Measurements from ENCODE around the gene EVC2. TPM values are rescaled to one million over a fixed set of nuclear protein-coding genes. Genes with fewer than 3 reads are reported as not detected.

Gene EVC2
- total RNA-seq, 5 donors from 2014 or later (not counting 1 experiment from before 2014, with no cell fraction given) = 1.1 to 2.9 (median 1.8) TPM

DNA sequence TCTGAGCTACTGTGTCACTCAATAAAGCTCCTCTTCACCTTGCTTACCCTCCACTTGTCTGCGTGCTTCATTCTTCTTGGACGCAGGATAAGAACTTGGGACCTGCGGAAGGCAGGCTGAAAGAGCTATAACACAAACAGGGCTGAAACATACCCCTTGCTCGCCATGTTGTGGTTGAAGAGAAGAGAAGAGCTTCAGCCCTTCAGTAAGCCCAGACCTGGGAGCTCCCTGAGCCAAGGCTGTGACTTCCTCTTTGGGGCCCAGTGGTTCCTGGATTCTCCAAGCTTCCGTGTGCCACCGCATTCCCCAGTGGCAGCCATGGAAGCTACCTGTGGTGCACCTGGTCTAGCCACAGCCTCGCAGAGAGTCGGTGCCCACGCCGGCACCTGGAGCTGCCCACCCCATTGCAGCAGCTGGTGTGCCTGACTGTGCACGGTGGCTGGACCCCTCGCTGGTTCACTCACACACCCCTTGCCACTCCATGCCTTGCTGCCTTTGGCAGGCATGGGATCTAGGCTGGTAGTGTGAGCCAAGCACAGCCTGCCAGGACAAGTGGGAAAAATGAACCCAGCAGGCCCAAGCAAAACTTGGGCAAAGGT, 160.6 kb downstream of the EVC2 start:
- Histone ChIP-seq H3K27me3 (replicated peaks in 1 of 2; ENCODE audit: control insufficient read depth in 2 of 2, extremely low read depth in 1 of 2, insufficient read depth in 2 of 2, low read length in 1 of 2) (peaks cover 0 to 5% of the 10 kb centered on the region in 2 experiments), H3K36me3 (ENCODE audit: control insufficient read depth in 2 of 2, extremely low read depth in 1 of 2, insufficient read depth in 1 of 2, low read length in 1 of 2) (no peaks in the 10 kb centered on the region), H3K4me3 (ENCODE audit: control insufficient read depth in 1 of 2, extremely low read depth in 1 of 2, low read length in 1 of 2) (no peak overlapping the region), H3K27ac (ENCODE audit: low read length) (no peak overlapping the region), H3K4me1 (ENCODE audit: control insufficient read depth in 1 of 2, extremely low read depth in 1 of 2, insufficient read depth in 2 of 2, low read length in 2 of 2) (no peaks in the 10 kb centered on the region), H3K9me3 (no peaks in the 10 kb centered on the region)
- CTCF ChIA-PET = no interaction called here
- POLR2A ChIA-PET = no interaction called here
- WGBS (ENCODE audit: insufficient coverage) = 90% methylated on average over 9 of the region's 12 CpGs
- Mint-ChIP-seq H3K4me3 (no peak overlapping the region), H3K36me3 (peaks cover 6% of the 10 kb centered on the region), H3K9me3 (peaks cover 7 to 24% (median 11%) of the 10 kb centered on the region in 3 donors), H3K27me3 (peaks cover 4 to 5% of the 10 kb centered on the region in 2 donors), H3K4me1 (no peaks in the 10 kb centered on the region), H3K27ac (no peak overlapping the region)
- no peak for ATAC-seq (replicated peaks in 1 of 4)
- DNase-seq = no peak

DNA sequence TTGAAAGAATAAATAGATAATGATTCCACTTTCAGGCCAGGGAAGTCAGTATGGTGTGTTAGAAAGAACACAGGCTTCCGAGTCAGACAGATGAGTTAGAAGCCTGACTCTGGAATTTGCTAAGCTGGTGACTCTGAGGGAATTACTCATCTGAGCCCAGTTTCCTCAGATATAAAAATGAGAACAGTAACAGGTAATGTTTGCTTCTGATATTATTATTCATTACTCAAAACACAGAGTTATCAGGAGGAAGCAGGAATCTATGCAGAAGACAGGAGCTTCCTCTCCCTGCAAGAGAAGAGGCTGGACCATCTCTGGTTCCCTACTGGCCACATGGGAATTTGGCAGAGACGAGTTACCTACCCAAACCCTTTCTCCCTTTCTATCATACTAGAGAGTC, 163.1 kb downstream of the EVC2 start:
- ATAC-seq (replicated peaks in 1 of 4) (no peak), DNase-seq (no peak)
- no peaks in the 10 kb centered on the region for H3K4me1 Mint-ChIP-seq
- ChIA-PET CTCF (no interaction called here), POLR2A (no interaction called here)
- no peak overlapping the region for H3K27ac ChIP-seq (ENCODE audit: low read length)
- H3K27me3 Mint-ChIP-seq = no peaks in the 10 kb centered on the region
- no peaks in the 10 kb centered on the region for H3K4me1 ChIP-seq (ENCODE audit: control insufficient read depth in 1 of 2, extremely low read depth in 1 of 2, insufficient read depth in 2 of 2, low read length in 2 of 2)
- no peak overlapping the region for H3K4me3 ChIP-seq (ENCODE audit: control insufficient read depth in 1 of 2, extremely low read depth in 1 of 2, low read length in 1 of 2)
- H3K27ac Mint-ChIP-seq = no peak overlapping the region
- no peak overlapping the region for H3K4me3 Mint-ChIP-seq
- peaks cover 6% of the 10 kb centered on the region for H3K36me3 Mint-ChIP-seq
- WGBS (ENCODE audit: insufficient coverage) = no CpG with 5 or more reads among the region's 2 CpGs
- H3K36me3 ChIP-seq (ENCODE audit: control insufficient read depth in 2 of 2, extremely low read depth in 1 of 2, insufficient read depth in 1 of 2, low read length in 1 of 2) = no peaks in the 10 kb centered on the region
- H3K9me3 ChIP-seq = no peaks in the 10 kb centered on the region
- peaks cover 0 to 5% of the 10 kb centered on the region in 2 experiments for H3K27me3 ChIP-seq (replicated peaks in 1 of 2; ENCODE audit: control insufficient read depth in 2 of 2, extremely low read depth in 1 of 2, insufficient read depth in 2 of 2, low read length in 1 of 2)
- peaks cover 4 to 8% (median 6%) of the 10 kb centered on the region in 3 donors for H3K9me3 Mint-ChIP-seq

DNA sequence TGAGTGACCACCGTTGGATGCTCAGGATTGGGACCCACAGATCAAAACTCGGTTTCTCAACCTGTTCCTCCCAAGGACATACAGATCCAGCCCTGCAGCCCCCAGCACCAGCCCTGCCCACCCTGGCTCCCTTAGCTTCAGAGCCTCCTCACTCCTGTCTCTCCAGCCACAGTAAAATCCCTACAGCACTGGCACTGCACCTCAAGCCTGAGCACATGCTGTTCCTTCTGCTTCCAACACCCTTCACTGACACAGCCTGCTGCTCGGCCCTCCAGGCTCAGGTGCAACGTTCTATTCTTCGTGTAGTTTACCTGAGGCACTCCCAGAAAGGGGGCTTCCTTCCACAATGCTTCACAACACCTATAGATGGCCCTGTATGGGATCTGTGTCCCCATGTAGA, 163.6 kb downstream of the EVC2 start:
- Histone ChIP-seq H3K27me3 (replicated peaks in 1 of 2; ENCODE audit: control insufficient read depth in 2 of 2, extremely low read depth in 1 of 2, insufficient read depth in 2 of 2, low read length in 1 of 2) (peaks cover 0 to 5% of the 10 kb centered on the region in 2 experiments), H3K9me3 (no peaks in the 10 kb centered on the region), H3K4me3 (ENCODE audit: control insufficient read depth in 1 of 2, extremely low read depth in 1 of 2, low read length in 1 of 2) (no peak overlapping the region), H3K27ac (ENCODE audit: low read length) (no peak overlapping the region), H3K4me1 (ENCODE audit: control insufficient read depth in 1 of 2, extremely low read depth in 1 of 2, insufficient read depth in 2 of 2, low read length in 2 of 2) (no peaks in the 10 kb centered on the region), H3K36me3 (ENCODE audit: control insufficient read depth in 2 of 2, extremely low read depth in 1 of 2, insufficient read depth in 1 of 2, low read length in 1 of 2) (no peaks in the 10 kb centered on the region)
- ATAC-seq (replicated peaks in 1 of 4) = no peak
- POLR2A ChIA-PET = no interaction called here
- Mint-ChIP-seq H3K27me3 (no peaks in the 10 kb centered on the region), H3K27ac (no peak overlapping the region), H3K9me3 (peaks cover 1 to 2% (median 2%) of the 10 kb centered on the region in 3 donors), H3K36me3 (peaks cover 2% of the 10 kb centered on the region), H3K4me1 (no peaks in the 10 kb centered on the region), H3K4me3 (no peak overlapping the region)
- CTCF ChIA-PET = no interaction called here
- 90% methylated on average over 2 of the region's 5 CpGs for WGBS (ENCODE audit: insufficient coverage)
- DNase-seq = no peak

DNA sequence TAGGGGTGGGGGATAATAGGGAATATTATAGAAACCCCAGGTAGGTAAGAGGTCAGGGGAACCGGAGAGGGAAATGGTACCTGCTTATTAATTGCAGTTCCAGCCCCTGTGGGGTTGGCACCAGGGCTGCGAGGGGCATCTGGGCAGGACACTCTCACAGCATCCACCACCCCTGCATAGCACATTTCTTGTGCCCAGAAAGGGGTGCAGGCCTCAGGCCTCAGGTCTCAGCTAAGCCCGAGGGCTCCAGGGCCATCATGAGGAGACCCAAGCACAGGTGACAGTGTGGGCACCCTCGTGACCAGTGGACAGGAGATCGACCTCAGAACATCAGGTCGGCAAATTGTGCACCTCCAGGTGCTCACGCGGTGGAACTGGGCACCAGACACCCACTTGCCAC, 164.7 kb downstream of the EVC2 start:
- Mint-ChIP-seq H3K4me3 (no peak overlapping the region), H3K4me1 (no peaks in the 10 kb centered on the region), H3K9me3 (no peaks in the 10 kb centered on the region), H3K27me3 (no peaks in the 10 kb centered on the region), H3K36me3 (no peaks in the 10 kb centered on the region), H3K27ac (no peak overlapping the region)
- H3K4me1 ChIP-seq (ENCODE audit: control insufficient read depth in 1 of 2, extremely low read depth in 1 of 2, insufficient read depth in 2 of 2, low read length in 2 of 2) = no peaks in the 10 kb centered on the region
- 79% methylated on average over 3 of the region's 8 CpGs for WGBS (ENCODE audit: insufficient coverage)
- H3K9me3 ChIP-seq = no peaks in the 10 kb centered on the region
- POLR2A ChIA-PET = no interaction called here
- H3K36me3 ChIP-seq (ENCODE audit: control insufficient read depth in 2 of 2, extremely low read depth in 1 of 2, insufficient read depth in 1 of 2, low read length in 1 of 2) = no peaks in the 10 kb centered on the region
- H3K4me3 ChIP-seq (ENCODE audit: control insufficient read depth in 1 of 2, extremely low read depth in 1 of 2, low read length in 1 of 2) = no peak overlapping the region
- CTCF ChIA-PET = no interaction called here
- H3K27ac ChIP-seq (ENCODE audit: low read length) = no peak overlapping the region
- peaks cover 0 to 5% of the 10 kb centered on the region in 2 experiments for H3K27me3 ChIP-seq (replicated peaks in 1 of 2; ENCODE audit: control insufficient read depth in 2 of 2, extremely low read depth in 1 of 2, insufficient read depth in 2 of 2, low read length in 1 of 2)
- DNase-seq (no peak), ATAC-seq (replicated peaks in 1 of 4) (no peak)

DNA sequence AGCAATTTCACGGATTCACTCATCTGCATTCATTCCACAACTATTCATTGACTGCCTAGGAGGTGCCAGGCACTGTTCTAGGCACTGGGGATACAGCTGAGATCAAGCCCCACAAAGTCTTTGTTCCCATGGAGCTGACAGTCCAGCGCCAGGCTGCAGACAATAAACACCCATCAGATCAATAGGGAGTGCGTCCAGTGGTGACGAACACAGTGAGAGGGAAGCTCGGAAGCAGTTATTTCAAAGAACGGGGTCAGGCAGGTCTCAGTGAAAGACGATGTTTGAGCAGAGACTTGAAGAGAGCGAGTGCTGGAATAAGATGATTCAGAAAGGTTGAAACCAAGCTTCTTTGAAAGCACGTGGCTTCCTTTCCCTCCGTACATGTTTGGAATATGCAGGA, 167.2 kb downstream of the EVC2 start:
- Histone ChIP-seq H3K9me3 (no peaks in the 10 kb centered on the region), H3K4me1 (ENCODE audit: control insufficient read depth in 1 of 2, extremely low read depth in 1 of 2, insufficient read depth in 2 of 2, low read length in 2 of 2) (no peaks in the 10 kb centered on the region), H3K36me3 (ENCODE audit: control insufficient read depth in 2 of 2, extremely low read depth in 1 of 2, insufficient read depth in 1 of 2, low read length in 1 of 2) (no peaks in the 10 kb centered on the region), H3K27me3 (replicated peaks in 1 of 2; ENCODE audit: control insufficient read depth in 2 of 2, extremely low read depth in 1 of 2, insufficient read depth in 2 of 2, low read length in 1 of 2) (peaks cover 0 to 5% of the 10 kb centered on the region in 2 experiments), H3K4me3 (ENCODE audit: control insufficient read depth in 1 of 2, extremely low read depth in 1 of 2, low read length in 1 of 2) (no peak overlapping the region), H3K27ac (ENCODE audit: low read length) (no peak overlapping the region)
- Mint-ChIP-seq H3K27ac (no peak overlapping the region), H3K4me1 (no peaks in the 10 kb centered on the region), H3K36me3 (no peaks in the 10 kb centered on the region), H3K9me3 (no peaks in the 10 kb centered on the region), H3K4me3 (no peak overlapping the region), H3K27me3 (no peaks in the 10 kb centered on the region)
- ATAC-seq (replicated peaks in 1 of 4) (no peak), DNase-seq (no peak)
- CTCF ChIA-PET = no interaction called here
- 88% methylated on average over 6 of the region's 10 CpGs for WGBS (ENCODE audit: insufficient coverage)
- POLR2A ChIA-PET = no interaction called here

DNA sequence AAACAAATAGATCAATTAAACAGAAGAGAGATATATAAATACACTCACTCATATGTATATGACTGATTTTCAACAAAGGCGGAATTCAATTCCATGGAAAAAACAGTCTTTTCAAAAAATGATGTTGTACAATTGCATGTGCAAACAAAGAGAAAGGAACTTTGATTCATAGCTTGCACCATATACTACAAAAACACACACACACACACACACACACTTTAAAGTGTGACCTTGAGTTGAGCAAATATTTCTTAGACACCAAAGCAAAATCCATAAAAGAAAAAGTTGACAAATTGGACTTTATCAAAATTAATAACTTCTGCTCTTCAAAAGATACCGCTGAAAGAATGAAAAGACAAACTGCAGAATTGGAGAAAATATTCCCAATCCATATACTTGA, 168.8 kb downstream of the EVC2 start:
- Histone ChIP-seq H3K9me3 (no peaks in the 10 kb centered on the region), H3K27ac (ENCODE audit: low read length) (no peak overlapping the region), H3K4me1 (ENCODE audit: control insufficient read depth in 1 of 2, extremely low read depth in 1 of 2, insufficient read depth in 2 of 2, low read length in 2 of 2) (no peaks in the 10 kb centered on the region), H3K4me3 (ENCODE audit: control insufficient read depth in 1 of 2, extremely low read depth in 1 of 2, low read length in 1 of 2) (no peak overlapping the region), H3K27me3 (replicated peaks in 1 of 2; ENCODE audit: control insufficient read depth in 2 of 2, extremely low read depth in 1 of 2, insufficient read depth in 2 of 2, low read length in 1 of 2) (peaks cover 0 to 5% of the 10 kb centered on the region in 2 experiments), H3K36me3 (ENCODE audit: control insufficient read depth in 2 of 2, extremely low read depth in 1 of 2, insufficient read depth in 1 of 2, low read length in 1 of 2) (no peaks in the 10 kb centered on the region)
- POLR2A ChIA-PET = no interaction called here
- Mint-ChIP-seq H3K27ac (no peak overlapping the region), H3K27me3 (no peaks in the 10 kb centered on the region), H3K4me3 (no peak overlapping the region), H3K9me3 (peaks cover 0 to 5% (median 4%) of the 10 kb centered on the region in 3 donors), H3K36me3 (peaks cover 3% of the 10 kb centered on the region), H3K4me1 (no peaks in the 10 kb centered on the region)
- CTCF ChIA-PET = no interaction called here
- DNase-seq (no peak), ATAC-seq (replicated peaks in 1 of 4) (no peak)
- 80% methylated on average over 1 of the region's 2 CpGs for whole genome bisulfite sequencing (ENCODE audit: insufficient coverage)

DNA sequence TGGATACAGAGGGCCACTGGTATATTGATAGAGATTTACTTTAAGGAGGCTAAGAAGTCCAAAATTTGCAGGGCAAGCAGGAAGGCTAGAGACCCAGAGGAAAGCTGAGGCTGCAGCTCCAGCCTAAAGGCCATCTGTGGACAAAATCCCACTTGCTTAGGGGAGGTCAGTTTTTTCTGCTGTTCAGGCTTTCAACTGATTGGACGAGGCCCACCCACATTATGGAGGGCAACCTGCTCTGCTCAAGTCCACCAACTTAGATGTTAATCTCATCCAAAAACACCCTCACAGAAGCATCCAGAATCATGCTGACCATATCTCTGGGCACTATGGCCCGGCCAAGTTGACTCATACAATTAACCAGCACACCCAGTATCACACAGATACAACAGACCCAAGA, 176.3 kb downstream of the EVC2 start:
- H3K27ac Mint-ChIP-seq = no peak overlapping the region
- peaks cover 0 to 2% (median 0%) of the 10 kb centered on the region in 3 donors for H3K4me1 Mint-ChIP-seq
- Histone ChIP-seq H3K4me3 (ENCODE audit: control insufficient read depth in 1 of 2, extremely low read depth in 1 of 2, low read length in 1 of 2) (no peak overlapping the region), H3K9me3 (no peaks in the 10 kb centered on the region), H3K4me1 (ENCODE audit: control insufficient read depth in 1 of 2, extremely low read depth in 1 of 2, insufficient read depth in 2 of 2, low read length in 2 of 2) (peaks cover 0 to 7% of the 10 kb centered on the region in 2 experiments), H3K27me3 (replicated peaks in 1 of 2; ENCODE audit: control insufficient read depth in 2 of 2, extremely low read depth in 1 of 2, insufficient read depth in 2 of 2, low read length in 1 of 2) (peaks cover 0 to 5% of the 10 kb centered on the region in 2 experiments), H3K27ac (ENCODE audit: low read length) (no peak overlapping the region), H3K36me3 (ENCODE audit: control insufficient read depth in 2 of 2, extremely low read depth in 1 of 2, insufficient read depth in 1 of 2, low read length in 1 of 2) (no peaks in the 10 kb centered on the region)
- 100% methylated on average over 1 of the region's 2 CpGs for WGBS (ENCODE audit: insufficient coverage)
- ChIA-PET POLR2A (no interaction called here), CTCF (no interaction called here)
- H3K36me3 Mint-ChIP-seq = peaks cover 3% of the 10 kb centered on the region
- H3K27me3 Mint-ChIP-seq = peaks cover 0 to 7% of the 10 kb centered on the region in 2 donors
- DNase-seq (no peak), ATAC-seq (replicated peaks in 1 of 4) (no peak)
- peaks cover 0 to 19% (median 14%) of the 10 kb centered on the region in 3 donors for H3K9me3 Mint-ChIP-seq
- no peak overlapping the region for H3K4me3 Mint-ChIP-seq
